HepG2 (cell line): ENCODE measurements around the gene CNTRL. TPM values are rescaled to one million over a fixed set of nuclear protein-coding genes. Genes with fewer than 3 reads are reported as not detected.

ENCODE experiments used
- BRD4 ChIP-seq: sonication (generic); formaldehyde crosslinking; IDR thresholded peaks from 2 replicates; pipeline ENCODE4 v1.4.0; 2020; ENCODE audit warnings: missing genetic modification reagents
- CBFB ChIP-seq: sonication (generic); formaldehyde crosslinking; IDR thresholded peaks from 2 replicates; pipeline ENCODE4 v1.4.0; 2020; ENCODE audit warnings: missing genetic modification reagents
- FOXA3 ChIP-seq: IDR thresholded peaks from 2 replicates; pipeline ENCODE4 v1.6.1; 2016; ENCODE audit warnings: missing genetic modification reagents, missing compliant biosample characterization
- HMG20A ChIP-seq: IDR thresholded peaks from 2 replicates; pipeline ENCODE4 v1.6.1; 2016; ENCODE audit warnings: borderline replicate concordance
- HMGXB4 ChIP-seq, 2 experiments: sonication (generic) in 1 of 2; formaldehyde crosslinking in 1 of 2; IDR thresholded peaks; 2 replicates each; pipeline versions ENCODE4 v1.4.0 to v1.6.1; 2018 to 2020; ENCODE audit warnings: missing genetic modification reagents in 2 of 2, borderline replicate concordance in 1 of 2, low read depth in 1 of 2, mild to moderate bottlenecking in 1 of 2, missing biosample characterization in 1 of 2
- KDM5A ChIP-seq: fragments of 200-600 bp; sonication (generic); IDR thresholded peaks from 2 replicates; pipeline ENCODE4 v1.7.0; 2018; ENCODE audit warnings: antibody characterized with exemption, mild to moderate bottlenecking, low read length, borderline replicate concordance
- MEF2D ChIP-seq: sonication (generic); formaldehyde crosslinking; IDR thresholded peaks from 2 replicates; pipeline ENCODE4 v1.5.1; 2020; ENCODE audit warnings: mild to moderate bottlenecking, missing genetic modification reagents
- PRDM4 ChIP-seq: sonication (generic); formaldehyde crosslinking; IDR thresholded peaks from 2 replicates; pipeline ENCODE4 v1.9.0; 2021; ENCODE audit warnings: missing genetic modification reagents, borderline replicate concordance
- SMAD9 ChIP-seq: sonication (generic); formaldehyde crosslinking; IDR thresholded peaks from 2 replicates; pipeline ENCODE4 v1.5.1; 2020; ENCODE audit warnings: mild to moderate bottlenecking, missing genetic modification reagents
- SRSF1 ChIP-seq: fragments of 200-400 bp; formaldehyde crosslinking; optimal IDR thresholded peaks from 2 replicates; pipeline ENCODE3; 2017; ENCODE audit warnings: mild to moderate bottlenecking, low read depth, low read length, moderate library complexity
- TEAD2 ChIP-seq: sonication (generic); formaldehyde crosslinking; IDR thresholded peaks from 2 replicates; pipeline ENCODE4 v1.9.0; 2021; ENCODE audit warnings: missing genetic modification reagents
- TGIF2 ChIP-seq: IDR thresholded peaks from 2 replicates; pipeline ENCODE4 v1.6.1; 2016; ENCODE audit warnings: control low read depth, missing compliant biosample characterization
- TMF1 ChIP-seq: sonication (generic); formaldehyde crosslinking; IDR thresholded peaks from 2 replicates; pipeline ENCODE4 v1.8.1; 2022; ENCODE audit warnings: low read depth, missing genetic modification reagents
- ZBED4 ChIP-seq: sonication (generic); formaldehyde crosslinking; IDR thresholded peaks from 2 replicates; pipeline ENCODE4 v1.4.0; 2020; ENCODE audit warnings: missing genetic modification reagents, borderline replicate concordance
- ZBTB10 ChIP-seq: sonication (generic); formaldehyde crosslinking; IDR thresholded peaks from 2 replicates; pipeline ENCODE4 v1.4.0; 2020; ENCODE audit warnings: missing genetic modification reagents, borderline replicate concordance
- ZBTB2 ChIP-seq: sonication (generic); formaldehyde crosslinking; IDR thresholded peaks from 2 replicates; pipeline ENCODE4 v1.8.0; 2022; ENCODE audit warnings: low read depth, missing genetic modification reagents
- ZNF546 ChIP-seq: sonication (generic); formaldehyde crosslinking; conservative IDR thresholded peaks from 2 replicates; pipeline ENCODE4 v1.8.1; 2023; ENCODE audit warnings: mild to moderate bottlenecking, missing genetic modification reagents
- polyA plus RNA-seq, 8 experiments: library from polyadenylated mRNA; depleted of rRNA in 3 of 8; stranded (reverse) in 7 of 8; unstranded in 1 of 8; fragments of >200 nt; fragmentation: Illumina TruSeq in 4 of 8; extraction: Trizol in 4 of 8; gene quantifications; 2 replicates each; pipeline versions ENCODE4 v1.2.1 to v1.2.3, GENCODE V29; 2011 to 2016; ENCODE audit warnings: low read depth in 4 of 8, missing spikeins in 1 of 8, mixed read lengths in 1 of 8; ENCODE audit not compliant: insufficient read depth in 1 of 8
- total RNA-seq, 5 experiments: library from RNA; depleted of rRNA; stranded (reverse); fragments of >200 nt; fragmentation: Illumina TruSeq; extraction: Trizol; gene quantifications; 2 replicates each; pipeline ENCODE4 v1.2.3, GENCODE V29; 2016; ENCODE audit warnings: low read depth in 1 of 5

Gene CNTRL
- total and polyA plus RNA-seq, 2 of the 13 experiments (the other 11 are each of a cell fraction or from before 2014, with no cell fraction given): 7.5 to 11.8 TPM

- TF ChIP-seq ZBTB10 (CRISPR knock-in tag): no peak
- no peak for TF ChIP-seq BRD4 (CRISPR knock-in tag)
- TF ChIP-seq KDM5A: no peak
- no peak for TF ChIP-seq MEF2D (CRISPR knock-in tag)
- TF ChIP-seq HMG20A: no peak
- no peak for TF ChIP-seq ZBED4 (CRISPR knock-in tag)
- TF ChIP-seq ZNF546 (CRISPR knock-in tag): no peak
- TF ChIP-seq TEAD2: no peak
- no peak for TF ChIP-seq SRSF1
- no peak for TF ChIP-seq CBFB
- no peak for TF ChIP-seq ZBTB2 (CRISPR knock-in tag)
- TF ChIP-seq TGIF2 (CRISPR knock-in tag): no peak
- no peak for TF ChIP-seq PRDM4 (CRISPR knock-in tag)
- no peak for TF ChIP-seq TMF1 (CRISPR knock-in tag)
- peak; percentile 7; the same call in 1 of the 2 replicates for TF ChIP-seq FOXA3 (CRISPR knock-in tag)
- TF ChIP-seq HMGXB4 (CRISPR knock-in tag; IDR thresholded peaks at IDR 0.05; ENCODE audit: borderline replicate concordance in 1 of 2, low read depth in 1 of 2): peak; percentile 58 to 73; a peak in 3 of 4 replicates
- TF ChIP-seq SMAD9 (CRISPR knock-in tag): no peak
Observed at GRCh38 chr9:121213136-121213806, 138.5 kb downstream of the CNTRL start (continued).
